ENCODE data around the gene ARF5. TPM values are rescaled to one million over a fixed set of nuclear protein-coding genes. Genes with fewer than 3 reads are reported as not detected.
A peak's percentile ranks its signal among the peaks of the same experiment; 100 is the strongest.

ARF5 gene
- total RNA-seq, 1 donor from 2014 or later = 137 TPM

- H3K36me3 Mint-ChIP-seq (ENCODE audit: low read depth) = peaks cover 1% of the 10 kb centered on the region
- DNase-seq (ENCODE audit: low spot score) = no peak
- peaks cover 4% of the 10 kb centered on the region for H3K4me1 Mint-ChIP-seq (ENCODE audit: low read depth)
- H3K27ac Mint-ChIP-seq (ENCODE audit: unreplicated experiment) = no peak overlapping the region
- no peak for TF ChIP-seq CTCF (IDR thresholded peaks at IDR 0.05)
- H3K27me3 Mint-ChIP-seq (ENCODE audit: low read depth) = peaks cover 82% of the 10 kb centered on the region
- no peaks in the 10 kb centered on the region for H3K9me3 Mint-ChIP-seq (ENCODE audit: low read depth)
- H3K4me3 Mint-ChIP-seq (ENCODE audit: unreplicated experiment) = no peak overlapping the region
These were observed 32.4 kb downstream of the ARF5 start for GRCh38 chr7:127620406-127621233.

- Mint-ChIP-seq H3K4me1 (ENCODE audit: low read depth) (peaks cover 4% of the 10 kb centered on the region), H3K9me3 (ENCODE audit: low read depth) (no peaks in the 10 kb centered on the region), H3K36me3 (ENCODE audit: low read depth) (peaks cover 1% of the 10 kb centered on the region), H3K27me3 (ENCODE audit: low read depth) (peaks cover 40% of the 10 kb centered on the region), H3K4me3 (ENCODE audit: unreplicated experiment) (no peak overlapping the region), H3K27ac (ENCODE audit: unreplicated experiment) (no peak overlapping the region)
- TF ChIP-seq CTCF (IDR thresholded peaks at IDR 0.05) = no peak
- DNase-seq (ENCODE audit: low spot score) = no peak
These were observed 37.1 kb downstream of the ARF5 start for GRCh38 chr7:127625331-127625730.

GRCh38 chr7:127628445-127628844 is 40.2 kb downstream of the ARF5 start:
- no peaks in the 10 kb centered on the region for H3K9me3 Mint-ChIP-seq (ENCODE audit: low read depth)
- no peak overlapping the region for H3K27ac Mint-ChIP-seq (ENCODE audit: unreplicated experiment)
- H3K4me3 Mint-ChIP-seq (ENCODE audit: unreplicated experiment) = no peak overlapping the region
- H3K27me3 Mint-ChIP-seq (ENCODE audit: low read depth) = peaks cover 17% of the 10 kb centered on the region
- DNase-seq (ENCODE audit: low spot score) = no peak
- TF ChIP-seq CTCF (IDR thresholded peaks at IDR 0.05) = no peak
- peaks cover 1% of the 10 kb centered on the region for H3K36me3 Mint-ChIP-seq (ENCODE audit: low read depth)
- H3K4me1 Mint-ChIP-seq (ENCODE audit: low read depth) = peaks cover 13% of the 10 kb centered on the region

GRCh38 chr7:127629268-127629854 is 41.1 kb downstream of the ARF5 start:
- H3K9me3 Mint-ChIP-seq (ENCODE audit: low read depth) = no peaks in the 10 kb centered on the region
- H3K27ac Mint-ChIP-seq (ENCODE audit: unreplicated experiment) = no peak overlapping the region
- no peak overlapping the region for H3K4me3 Mint-ChIP-seq (ENCODE audit: unreplicated experiment)
- H3K27me3 Mint-ChIP-seq (ENCODE audit: low read depth) = peaks cover 11% of the 10 kb centered on the region
- TF ChIP-seq CTCF (IDR thresholded peaks at IDR 0.05) = peak; percentile 62
- H3K4me1 Mint-ChIP-seq (ENCODE audit: low read depth) = peaks cover 13% of the 10 kb centered on the region
- no peaks in the 10 kb centered on the region for H3K36me3 Mint-ChIP-seq (ENCODE audit: low read depth)
- no peak for DNase-seq (ENCODE audit: low spot score)

GRCh38 chr7:127632276-127632910 is 44.2 kb downstream of the ARF5 start:
- peaks cover 2% of the 10 kb centered on the region for H3K27me3 Mint-ChIP-seq (ENCODE audit: low read depth)
- no peak for TF ChIP-seq CTCF (IDR thresholded peaks at IDR 0.05)
- no peaks in the 10 kb centered on the region for H3K9me3 Mint-ChIP-seq (ENCODE audit: low read depth)
- no peaks in the 10 kb centered on the region for H3K36me3 Mint-ChIP-seq (ENCODE audit: low read depth)
- no peak overlapping the region for H3K4me3 Mint-ChIP-seq (ENCODE audit: unreplicated experiment)
- peak overlapping the region; percentile 79 for H3K27ac Mint-ChIP-seq (ENCODE audit: unreplicated experiment)
- no peak for DNase-seq (ENCODE audit: low spot score)
- H3K4me1 Mint-ChIP-seq (ENCODE audit: low read depth) = peaks cover 20% of the 10 kb centered on the region

Data from chondrocyte (in vitro differentiated cells).